Colonic mucosa (tissue), 4 donors: Measurements from ENCODE around the gene SNX27. TPM values are rescaled to one million over a fixed set of nuclear protein-coding genes. Genes with fewer than 3 reads are reported as not detected.

Experiments used
- DNase-seq: peaks from one replicate; pipeline ENCODE4 v3.0.0-alpha.2; 2020
- H3K27ac ChIP-seq: fragments of 200-600 bp; one replicate; pipeline ENCODE4 v1.8.0; 2021
- H3K27me3 ChIP-seq: fragments of 200-600 bp; one replicate; pipeline ENCODE4 v1.8.0; 2021
- H3K36me3 ChIP-seq: fragments of 200-600 bp; one replicate; pipeline ENCODE4 v1.8.0; 2021
- H3K4me1 ChIP-seq: fragments of 200-600 bp; one replicate; pipeline ENCODE4 v1.8.0; 2021; ENCODE audit warnings: mild to moderate bottlenecking
- H3K4me3 ChIP-seq: fragments of 200-600 bp; one replicate; pipeline ENCODE4 v1.8.0; 2021
- H3K9ac ChIP-seq, 2 donors: one replicate each; pipeline ENCODE4 v1.7.0; 2013; ENCODE audit warnings: control low read depth in 2 of 2, low read depth in 2 of 2, low read length in 2 of 2
- H3K9me3 ChIP-seq: fragments of 200-600 bp; one replicate; pipeline ENCODE4 v1.8.0; 2021
- intact Hi-C: fragments of 100-400 bp; cut with DNase I; formaldehyde crosslinking; loops from one replicate; pipeline ENCODE4 v1.14.1; 2022
- total RNA-seq, 2 donors: library from RNA; stranded (reverse); fragmentation: NEBNext Ultra II Directional in 1 of 2; extraction: Animal tissue kit (Norgen Biotek cat#: 25700) in 1 of 2; gene quantifications; one replicate each; pipeline ENCODE4 v1.2.1, GENCODE V29; 2021
- TF ChIP-seq, protein P1 (sequence below): fragments of 200-600 bp; IDR thresholded peaks from one replicate; pipeline ENCODE4 v1.8.0; 2022; ENCODE audit warnings: antibody characterized with exemption, mild to moderate bottlenecking
- donor health status: healthy.
- donor health status: DM: no; HTN: no; CAD: no.
- donor health status: DM: no; HTN: no; CAD: no.

The SNX27 gene
- total RNA-seq, 2 donors from 2014 or later: 28.7 to 32.0 TPM

- TF ChIP-seq, protein P1, sequence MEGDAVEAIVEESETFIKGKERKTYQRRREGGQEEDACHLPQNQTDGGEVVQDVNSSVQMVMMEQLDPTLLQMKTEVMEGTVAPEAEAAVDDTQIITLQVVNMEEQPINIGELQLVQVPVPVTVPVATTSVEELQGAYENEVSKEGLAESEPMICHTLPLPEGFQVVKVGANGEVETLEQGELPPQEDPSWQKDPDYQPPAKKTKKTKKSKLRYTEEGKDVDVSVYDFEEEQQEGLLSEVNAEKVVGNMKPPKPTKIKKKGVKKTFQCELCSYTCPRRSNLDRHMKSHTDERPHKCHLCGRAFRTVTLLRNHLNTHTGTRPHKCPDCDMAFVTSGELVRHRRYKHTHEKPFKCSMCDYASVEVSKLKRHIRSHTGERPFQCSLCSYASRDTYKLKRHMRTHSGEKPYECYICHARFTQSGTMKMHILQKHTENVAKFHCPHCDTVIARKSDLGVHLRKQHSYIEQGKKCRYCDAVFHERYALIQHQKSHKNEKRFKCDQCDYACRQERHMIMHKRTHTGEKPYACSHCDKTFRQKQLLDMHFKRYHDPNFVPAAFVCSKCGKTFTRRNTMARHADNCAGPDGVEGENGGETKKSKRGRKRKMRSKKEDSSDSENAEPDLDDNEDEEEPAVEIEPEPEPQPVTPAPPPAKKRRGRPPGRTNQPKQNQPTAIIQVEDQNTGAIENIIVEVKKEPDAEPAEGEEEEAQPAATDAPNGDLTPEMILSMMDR: no peak
- no peak for DNase-seq
- Histone ChIP-seq H3K4me1 (peaks cover 16% of the 10 kb centered on the region), H3K36me3 (no peaks in the 10 kb centered on the region), H3K9me3 (no peaks in the 10 kb centered on the region), H3K4me3 (peak overlapping the region; percentile 50), H3K27me3 (no peaks in the 10 kb centered on the region), H3K9ac (no peak overlapping the region), H3K27ac (peak overlapping the region; percentile 45)
- intact Hi-C loops: no loop called here
Measured at GRCh38 chr1:151720125-151720524, 108.3 kb downstream of the SNX27 start.

GRCh38 chr1:151720554-151720953 is 108.7 kb downstream of the SNX27 start:
- peaks cover 16% of the 10 kb centered on the region for H3K4me1 ChIP-seq
- peak overlapping the region; percentile 50 for H3K4me3 ChIP-seq
- H3K9ac ChIP-seq: peak overlapping the region in 1 of 2 donors; percentile 60
- no peak for DNase-seq
- no peaks in the 10 kb centered on the region for H3K27me3 ChIP-seq
- H3K36me3 ChIP-seq: no peaks in the 10 kb centered on the region
- intact Hi-C loops: no loop called here
- H3K9me3 ChIP-seq: no peaks in the 10 kb centered on the region
- peak overlapping the region; percentile 45 for H3K27ac ChIP-seq
- TF ChIP-seq, protein P1: no peak

GRCh38 chr1:151720974-151721787 is 109.3 kb downstream of the SNX27 start, which contains the start of gene RIIAD1:
TSS of gene RIIAD1 (plus strand) at chr1:151721522. CDS start at chr1:151721537, 15 bp downstream.
- peaks cover 16% of the 10 kb centered on the region for H3K4me1 ChIP-seq
- DNase-seq: no peak
- TF ChIP-seq, protein P1: no peak
- H3K4me3 ChIP-seq: peak within 1 kb of the TSS; percentile 50
- H3K9ac ChIP-seq: peak within 1 kb of the TSS; percentile 47 to 60
- H3K9me3 ChIP-seq: no peaks in the 10 kb centered on the region
- intact Hi-C loops: no loop called here
- H3K36me3 ChIP-seq: no peaks in the 10 kb centered on the region
- no peaks in the 10 kb centered on the region for H3K27me3 ChIP-seq
- H3K27ac ChIP-seq: peak within 1 kb of the TSS; percentile 45

GRCh38 chr1:151721788-151722510 is 110.1 kb downstream of the SNX27 start:
- H3K27me3 ChIP-seq: no peaks in the 10 kb centered on the region
- H3K4me1 ChIP-seq: peaks cover 16% of the 10 kb centered on the region
- no peak overlapping the region for H3K27ac ChIP-seq
- H3K36me3 ChIP-seq: no peaks in the 10 kb centered on the region
- no peak for DNase-seq
- H3K4me3 ChIP-seq: peak overlapping the region; percentile 50
- no peaks in the 10 kb centered on the region for H3K9me3 ChIP-seq
- TF ChIP-seq, protein P1: no peak
- intact Hi-C loops: no loop called here
- peak overlapping the region; percentile 36 to 47 for H3K9ac ChIP-seq

DNA sequence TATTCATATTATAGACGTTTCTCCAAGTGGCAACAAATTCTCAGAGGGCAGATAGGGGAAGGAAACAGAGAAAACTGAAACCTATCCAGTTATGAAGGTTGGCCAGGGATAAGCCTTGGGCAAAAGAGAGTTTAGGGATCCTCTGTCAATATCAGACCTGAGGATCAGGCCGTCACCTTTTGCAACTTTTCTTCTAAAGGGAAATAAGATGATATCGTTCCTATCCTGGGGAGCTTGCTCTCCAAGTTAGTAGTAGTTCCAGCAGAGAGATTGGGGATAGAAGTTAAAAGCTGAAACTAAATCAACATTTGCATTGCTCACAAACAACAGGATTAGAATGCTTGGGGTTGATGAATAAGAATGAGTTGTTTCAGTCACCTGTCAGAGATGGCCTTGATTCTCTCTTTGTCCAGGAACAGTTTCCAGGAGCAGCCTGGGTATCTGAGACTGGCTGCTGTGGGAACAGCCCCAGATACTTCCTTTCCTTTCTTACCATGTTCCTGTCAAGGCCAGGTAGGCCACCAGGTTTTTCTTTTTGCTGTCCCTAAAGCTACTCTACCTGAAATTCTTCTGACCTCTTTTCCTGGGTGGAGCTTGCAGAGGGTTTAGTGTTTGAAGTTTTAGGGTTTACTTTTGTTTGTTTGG is 112.0 kb downstream of the SNX27 start:
- Histone ChIP-seq H3K4me1 (peaks cover 16% of the 10 kb centered on the region), H3K27ac (no peak overlapping the region), H3K9ac (no peak overlapping the region), H3K27me3 (no peaks in the 10 kb centered on the region), H3K9me3 (no peaks in the 10 kb centered on the region), H3K36me3 (no peaks in the 10 kb centered on the region), H3K4me3 (no peak overlapping the region)
- intact Hi-C loops: no loop called here
- TF ChIP-seq, protein P1: no peak
- no peak for DNase-seq
